ENCODE measurements around the gene PARS2. TPM values are rescaled to one million over a fixed set of nuclear protein-coding genes. Genes with fewer than 3 reads are reported as not detected.

Gene PARS2
- total and polyA plus RNA-seq, 2 of the 4 experiments (the other 2 are of a cell fraction), result 3.4 to 6.3 TPM

DNA sequence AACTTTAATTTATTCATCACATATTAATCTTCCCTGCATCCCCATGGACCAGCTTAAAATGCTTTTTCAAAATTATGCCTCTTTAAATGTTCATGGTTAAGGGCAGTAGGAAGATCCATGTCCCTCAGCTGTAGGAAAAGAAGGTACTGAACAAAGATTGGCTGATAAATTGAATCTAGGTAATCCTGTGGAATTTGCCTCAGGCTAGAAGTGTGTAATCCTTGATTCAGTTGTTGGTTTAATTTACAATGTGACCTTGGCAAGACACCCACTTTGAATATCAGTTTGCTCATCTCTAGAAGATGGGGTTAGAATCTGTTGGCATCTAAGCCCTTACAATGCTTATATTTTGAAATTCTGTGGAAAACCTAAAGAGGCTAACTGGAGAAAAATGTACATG is 42.6 kb downstream of the PARS2 start:
- H4K20me1 ChIP-seq (ENCODE audit: insufficient read depth, low read length), result no peaks in the 10 kb centered on the region
- H3K4me2 ChIP-seq (ENCODE audit: low read depth, low read length), result no peak overlapping the region
- no peak overlapping the region for H2AK5ac ChIP-seq (ENCODE audit: low read depth, low read length)
- in situ Hi-C loops (cut with MboI; ENCODE audit: low sequenced_read_pairs) (no loop called here), intact Hi-C loops (cut with micrococcal nuclease) (no loop called here), dilution Hi-C loops (cut with HindIII; ENCODE audit: low sequenced_read_pairs, unreplicated experiment) (no loop called here)
- no peak overlapping the region for H4K5ac ChIP-seq (ENCODE audit: low read depth, low read length)
- H3K4me3 ChIP-seq (ENCODE audit: insufficient read depth, low read depth, low read length), result no peak overlapping the region
- no peaks in the 10 kb centered on the region for H3K4me1 ChIP-seq (ENCODE audit: control insufficient read depth, insufficient read depth, low read length)
- no peak overlapping the region for H2BK5ac ChIP-seq (ENCODE audit: low read depth, low read length, poor library complexity, severe bottlenecking)
- no peak overlapping the region for H3K18ac ChIP-seq (ENCODE audit: low read depth, low read length)
- DNase-seq (no peak), ATAC-seq (ENCODE audit: low read depth) (no peak)
- H3K27me3 ChIP-seq (ENCODE audit: control insufficient read depth, insufficient read depth, low read length), result no peaks in the 10 kb centered on the region
- no peak overlapping the region for H2BK15ac ChIP-seq (ENCODE audit: low read depth, low read length)
- ChIA-PET CTCF (no interaction called here), POLR2A (ENCODE audit: unreplicated experiment) (no interaction called here)
- H3K23ac ChIP-seq (ENCODE audit: low read depth, low read length), result no peak overlapping the region
- H3K79me1 ChIP-seq (ENCODE audit: low read depth in 1 of 2, low read length in 2 of 2), result peaks cover 3 to 18% of the 10 kb centered on the region in 2 experiments
- no peak overlapping the region for H2BK120ac ChIP-seq (ENCODE audit: low read depth, low read length)
- no peak overlapping the region for H4K8ac ChIP-seq (ENCODE audit: low read depth in 2 of 2, low read length in 2 of 2)
- H3K14ac ChIP-seq (replicated peaks; ENCODE audit: low read depth, low read length), result no peak overlapping the region
- no peak overlapping the region for H3K9ac ChIP-seq (ENCODE audit: low read depth, low read length)
- no peak overlapping the region for H3K4ac ChIP-seq (ENCODE audit: low read depth, low read length)
- H2AK9ac ChIP-seq (replicated peaks; ENCODE audit: low read depth, low read length, poor library complexity), result no peak overlapping the region
- no peak overlapping the region for H4K91ac ChIP-seq (ENCODE audit: insufficient read depth, low read depth, low read length)
- H3K9me3 ChIP-seq (ENCODE audit: control insufficient read depth, insufficient read depth, low read length), result peaks cover 6% of the 10 kb centered on the region
- TF ChIP-seq, protein P1, sequence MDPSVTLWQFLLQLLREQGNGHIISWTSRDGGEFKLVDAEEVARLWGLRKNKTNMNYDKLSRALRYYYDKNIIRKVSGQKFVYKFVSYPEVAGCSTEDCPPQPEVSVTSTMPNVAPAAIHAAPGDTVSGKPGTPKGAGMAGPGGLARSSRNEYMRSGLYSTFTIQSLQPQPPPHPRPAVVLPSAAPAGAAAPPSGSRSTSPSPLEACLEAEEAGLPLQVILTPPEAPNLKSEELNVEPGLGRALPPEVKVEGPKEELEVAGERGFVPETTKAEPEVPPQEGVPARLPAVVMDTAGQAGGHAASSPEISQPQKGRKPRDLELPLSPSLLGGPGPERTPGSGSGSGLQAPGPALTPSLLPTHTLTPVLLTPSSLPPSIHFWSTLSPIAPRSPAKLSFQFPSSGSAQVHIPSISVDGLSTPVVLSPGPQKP (IDR thresholded peaks at IDR 0.05; ENCODE audit: borderline replicate concordance, low read depth, low read length), result no peak
- no peak for TF ChIP-seq FOS (IDR thresholded peaks at IDR 0.05; ENCODE audit: low read depth, low read length)
- no peak for TF ChIP-seq MAFK (IDR thresholded peaks at IDR 0.05; ENCODE audit: low read depth, low read length)
- TF ChIP-seq CHD1 (IDR thresholded peaks at IDR 0.05; ENCODE audit: low read depth, low read length), result no peak
- no peak for TF ChIP-seq NFE2L2 (IDR thresholded peaks at IDR 0.05; ENCODE audit: low read depth, low read length)
- no peak for TF ChIP-seq CTCF (conservative IDR thresholded peaks at IDR 0.05; ENCODE audit: low read depth, low read length)
- no peak for TF ChIP-seq BHLHE40 (IDR thresholded peaks at IDR 0.05; ENCODE audit: low read depth, low read length)
- no peak for TF ChIP-seq SMC3 (IDR thresholded peaks at IDR 0.05; ENCODE audit: low read depth, low read length)
- no peak for TF ChIP-seq MXI1 (IDR thresholded peaks at IDR 0.05; ENCODE audit: borderline replicate concordance, low read depth, low read length)
- TF ChIP-seq, protein P2, sequence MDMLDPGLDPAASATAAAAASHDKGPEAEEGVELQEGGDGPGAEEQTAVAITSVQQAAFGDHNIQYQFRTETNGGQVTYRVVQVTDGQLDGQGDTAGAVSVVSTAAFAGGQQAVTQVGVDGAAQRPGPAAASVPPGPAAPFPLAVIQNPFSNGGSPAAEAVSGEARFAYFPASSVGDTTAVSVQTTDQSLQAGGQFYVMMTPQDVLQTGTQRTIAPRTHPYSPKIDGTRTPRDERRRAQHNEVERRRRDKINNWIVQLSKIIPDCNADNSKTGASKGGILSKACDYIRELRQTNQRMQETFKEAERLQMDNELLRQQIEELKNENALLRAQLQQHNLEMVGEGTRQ (IDR thresholded peaks at IDR 0.05; ENCODE audit: low read depth, low read length), result no peak
- TF ChIP-seq MAZ (IDR thresholded peaks at IDR 0.05; ENCODE audit: borderline replicate concordance, low read depth, low read length), result no peak
- TF ChIP-seq RCOR1 (IDR thresholded peaks at IDR 0.05; ENCODE audit: insufficient replicate concordance, low read length), result no peak
- TF ChIP-seq CEBPB (IDR thresholded peaks at IDR 0.05; ENCODE audit: low read depth, low read length), result no peak
- no peak for TF ChIP-seq POLR2A (IDR thresholded peaks at IDR 0.05; ENCODE audit: low read depth, low read length)
- TF ChIP-seq RFX5 (IDR thresholded peaks at IDR 0.05; ENCODE audit: low read depth, low read length), result no peak
- TF ChIP-seq RAD21 (IDR thresholded peaks at IDR 0.05; ENCODE audit: low read length), result no peak
- H3K56ac ChIP-seq (ENCODE audit: extremely low read depth, insufficient read depth, low read length), result no peak overlapping the region
- no peak overlapping the region for H2AFZ ChIP-seq (replicated peaks; ENCODE audit: low read length, poor library complexity)
- no peak overlapping the region for H3K27ac ChIP-seq (ENCODE audit: insufficient read depth, low read length)
- H3K9me1 ChIP-seq (ENCODE audit: insufficient read depth, low read length), result peaks cover 3% of the 10 kb centered on the region; the same call in 1 of the 2 replicates
- no peak overlapping the region for H2BK20ac ChIP-seq (ENCODE audit: low read depth, low read length)
- BruUV-seq (replicated peaks), result no TSS peak
- H3K36me3 ChIP-seq (ENCODE audit: control insufficient read depth, insufficient read depth, low read length), result peaks cover 28% of the 10 kb centered on the region
